Endometrial microvascular endothelial cells (primary cell): ENCODE measurements around the gene ATP6V1G2. TPM values are rescaled to one million over a fixed set of nuclear protein-coding genes. Genes with fewer than 3 reads are reported as not detected.
"Not testable (repeated sequence)": the region's sequence is repeated elsewhere in the genome, so short reads cannot be mapped to it uniquely, and the experiment has no call there.

Experiments used
- in situ Hi-C: cut with HindIII; loops from 2 replicates; pipeline ENCODE4 v1.10.0; 2017; ENCODE audit warnings: low sequenced_read_pairs, low pct_unique_long_range_greater_than_20kb; ENCODE audit errors: inconsistent ontology term
- total RNA-seq: library from RNA; depleted of rRNA; stranded (reverse); fragments of >200 nt; gene quantifications from one replicate; pipeline ENCODE4 v1.2.3, GENCODE V29; 2015; ENCODE audit errors: inconsistent ontology term

The ATP6V1G2 gene
- total RNA-seq, 1 donor from 2014 or later: not detected

DNA sequence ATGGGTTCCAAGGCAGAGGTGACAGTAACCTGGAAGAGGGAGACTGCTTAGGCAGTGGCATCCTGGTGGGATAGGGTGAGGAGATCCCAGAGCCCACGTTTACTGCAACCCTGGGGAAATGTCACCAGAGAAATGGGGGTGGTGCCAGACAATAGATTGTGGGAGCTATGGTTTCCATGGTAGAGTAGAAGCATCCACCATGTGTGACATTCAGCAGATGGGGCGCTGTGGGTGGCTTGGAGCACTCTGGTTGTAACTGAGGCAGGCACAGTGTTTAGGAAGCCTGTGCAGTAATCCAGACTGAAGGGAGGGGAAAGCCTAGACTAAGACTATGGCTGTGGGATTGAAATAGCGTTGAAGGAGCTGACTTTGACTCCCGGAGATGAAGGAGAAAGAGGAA is 49.6 kb downstream of the ATP6V1G2 start:
- in situ Hi-C loops: not testable (repeated sequence)

- in situ Hi-C loops: no loop called here
Observed at GRCh38 chr6:31495580-31495979, 50.8 kb downstream of the ATP6V1G2 start.

Other genes starting within 250 kb of the ATP6V1G2 start
- 719 TPM for gene HLA-B, start 189.4 kb downstream of the ATP6V1G2 start, total RNA-seq
- 68.9 TPM for gene MICA, start 143.0 kb downstream of the ATP6V1G2 start, total RNA-seq
- gene MICB, start 48.5 kb downstream of the ATP6V1G2 start, total RNA-seq: 26.1 TPM
- gene MCCD1, start 17.6 kb downstream of the ATP6V1G2 start, total RNA-seq: not detected
- 465 TPM for gene DDX39B, start 4.6 kb downstream of the ATP6V1G2 start, total RNA-seq
- 13.1 TPM for gene NFKBIL1, start 1.0 kb upstream of the ATP6V1G2 start, total RNA-seq
- gene LTA, start 25.7 kb upstream of the ATP6V1G2 start, total RNA-seq: not detected
- not detected for gene TNF, start 29.0 kb upstream of the ATP6V1G2 start, total RNA-seq
- not detected for gene LTB, start 35.8 kb upstream of the ATP6V1G2 start, total RNA-seq
- not detected for gene LST1, start 39.7 kb upstream of the ATP6V1G2 start, total RNA-seq
- gene NCR3, start 46.4 kb upstream of the ATP6V1G2 start, total RNA-seq: not detected
- gene AIF1, start 68.6 kb upstream of the ATP6V1G2 start, total RNA-seq: not detected
- 79.4 TPM for gene PRRC2A, start 74.1 kb upstream of the ATP6V1G2 start, total RNA-seq
- 262 TPM for gene BAG6, start 106.1 kb upstream of the ATP6V1G2 start, total RNA-seq
- 1.9 TPM for gene APOM, start 109.3 kb upstream of the ATP6V1G2 start, total RNA-seq
- 17.2 TPM for gene C6orf47, start 114.2 kb upstream of the ATP6V1G2 start, total RNA-seq
- 15.2 TPM for gene GPANK1, start 118.4 kb upstream of the ATP6V1G2 start, total RNA-seq
- gene CSNK2B, start 119.5 kb upstream of the ATP6V1G2 start, total RNA-seq: 271 TPM
- gene LY6G5B, start 123.4 kb upstream of the ATP6V1G2 start, total RNA-seq: 1.1 TPM
- gene LY6G5C, start 134.5 kb upstream of the ATP6V1G2 start, total RNA-seq: 0.93 TPM
- gene ABHD16A, start 156.7 kb upstream of the ATP6V1G2 start, total RNA-seq: 44.8 TPM
- not detected for gene LY6G6F, start 160.3 kb upstream of the ATP6V1G2 start, total RNA-seq
- gene LY6G6D, start 168.7 kb upstream of the ATP6V1G2 start, total RNA-seq: not detected
- gene LY6G6C, start 175.1 kb upstream of the ATP6V1G2 start, total RNA-seq: not detected
- gene MPIG6B, start 176.8 kb upstream of the ATP6V1G2 start, total RNA-seq: not detected
- 64.2 TPM for gene DDAH2, start 182.7 kb upstream of the ATP6V1G2 start, total RNA-seq
- gene CLIC1, start 189.9 kb upstream of the ATP6V1G2 start, total RNA-seq: 1,067 TPM
- 7.8 TPM for gene MSH5, start 193.4 kb upstream of the ATP6V1G2 start, total RNA-seq
- gene SAPCD1, start 216.0 kb upstream of the ATP6V1G2 start, total RNA-seq: not detected
- gene VWA7, start 230.7 kb upstream of the ATP6V1G2 start, total RNA-seq: not detected
- 101 TPM for gene VARS1, start 249.1 kb upstream of the ATP6V1G2 start, total RNA-seq